Esophagus muscularis mucosa (tissue), 4 donors: ENCODE results near the gene KRTAP9-6. TPM values are rescaled to one million over a fixed set of nuclear protein-coding genes. Genes with fewer than 3 reads are reported as not detected.
"Not testable (repeated sequence)": the region's sequence is repeated elsewhere in the genome, so short reads cannot be mapped to it uniquely, and the experiment has no call there.

Experiments
- DNase-seq: peaks from one replicate; pipeline ENCODE4 v3.0.0-alpha.2; 2017; ENCODE audit errors: extremely low spot score
- H3K27ac ChIP-seq, 4 donors: fragments of 200-600 bp; sonication (generic); replicated peaks in 1 of 4; 1 replicate in 3 of 4; 2 replicates in 1 of 4; pipeline ENCODE4 v1.5.1; 2016 to 2019; ENCODE audit warnings: mild to moderate bottlenecking in 1 of 4
- H3K27me3 ChIP-seq, 4 donors: fragments of 200-600 bp; sonication (generic); one replicate each; pipeline versions ENCODE4 v1.5.1 to v1.6.0; 2016 to 2019
- H3K36me3 ChIP-seq, 4 donors: fragments of 200-600 bp; sonication (generic); one replicate each; pipeline ENCODE4 v1.5.1; 2016 to 2019
- H3K4me1 ChIP-seq, 4 donors: fragments of 200-600 bp; sonication (generic); one replicate each; pipeline ENCODE4 v1.5.1; 2016 to 2019
- H3K4me3 ChIP-seq, 4 donors: fragments of 200-600 bp; sonication (generic); 1 replicate in 2 of 4; 2 replicates in 2 of 4; pipeline ENCODE4 v1.5.1; 2016 to 2019; ENCODE audit warnings: mild to moderate bottlenecking in 4 of 4, moderate library complexity in 1 of 4
- H3K9me3 ChIP-seq, 4 donors: fragments of 200-600 bp; sonication (generic); 1 replicate in 3 of 4; 2 replicates in 1 of 4; pipeline ENCODE4 v1.5.1; 2016 to 2019
- EP300 ChIP-seq: sonication (generic); formaldehyde crosslinking; IDR thresholded peaks from one replicate; pipeline ENCODE4 v1.6.1; 2017; ENCODE audit warnings: antibody characterized with exemption
- POLR2A ChIP-seq: fragments of 450-650 bp; IDR thresholded peaks from one replicate; pipeline ENCODE4 v1.6.1; 2017; ENCODE audit warnings: antibody characterized with exemption, moderate library complexity, mild to moderate bottlenecking, low read depth
- POLR2AphosphoS5 ChIP-seq, 2 donors: sonication (generic); formaldehyde crosslinking; IDR thresholded peaks; one replicate each; pipeline ENCODE4 v1.6.1; 2017; ENCODE audit warnings: antibody characterized with exemption in 2 of 2
- WGBS: methylation state at CpG from one replicate; pipeline ENCODE4 v1.1.5; 2018; 5-methylcytosine and 5-hydroxymethylcytosine counted together
- intact Hi-C: fragments of 100-400 bp; cut with DNase I; formaldehyde crosslinking; loops from one replicate; pipeline ENCODE4 v1.15.1; 2023
- total RNA-seq, 4 donors: library from RNA; depleted of rRNA; stranded (reverse); fragments of >200 nt; gene quantifications; one replicate each; pipeline versions ENCODE4 v1.1.0 to v1.2.1, GENCODE V29; 2016
- TF ChIP-seq, protein P1 (sequence below), 3 experiments: fragments of 200-600 bp in 2 of 3; fragments of 450-650 bp in 1 of 3; sonication (generic) in 2 of 3; IDR thresholded peaks; one replicate each; pipeline ENCODE4 v1.5.1; 2017 to 2019; ENCODE audit warnings: antibody characterized with exemption in 3 of 3, mild to moderate bottlenecking in 2 of 3, moderate library complexity in 1 of 3

KRTAP9-6 gene
- total RNA-seq, 4 donors from 2014 or later, result not detected

DNA sequence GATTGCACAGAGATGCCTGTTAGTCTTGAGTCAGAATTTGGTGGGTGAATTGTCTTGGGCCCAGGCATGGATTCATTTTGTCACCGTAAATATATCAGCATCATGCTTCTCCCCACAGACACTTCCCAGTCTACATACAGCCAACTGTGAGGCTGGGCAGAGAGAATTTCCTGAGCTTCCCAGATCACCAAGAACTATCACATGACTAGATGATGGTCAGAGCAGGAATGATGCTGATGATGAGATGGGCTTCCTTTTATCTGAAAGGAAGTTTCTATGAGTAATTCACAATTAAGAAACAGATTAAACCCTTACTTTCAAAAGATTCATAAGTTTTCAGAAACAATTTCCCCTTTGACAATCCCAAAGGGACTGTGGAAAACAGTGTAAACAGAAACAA lies 10.3 kb upstream of the KRTAP9-6 start:
- intact Hi-C loops, result no loop called here
- no peak for DNase-seq
- TF ChIP-seq, protein P1, sequence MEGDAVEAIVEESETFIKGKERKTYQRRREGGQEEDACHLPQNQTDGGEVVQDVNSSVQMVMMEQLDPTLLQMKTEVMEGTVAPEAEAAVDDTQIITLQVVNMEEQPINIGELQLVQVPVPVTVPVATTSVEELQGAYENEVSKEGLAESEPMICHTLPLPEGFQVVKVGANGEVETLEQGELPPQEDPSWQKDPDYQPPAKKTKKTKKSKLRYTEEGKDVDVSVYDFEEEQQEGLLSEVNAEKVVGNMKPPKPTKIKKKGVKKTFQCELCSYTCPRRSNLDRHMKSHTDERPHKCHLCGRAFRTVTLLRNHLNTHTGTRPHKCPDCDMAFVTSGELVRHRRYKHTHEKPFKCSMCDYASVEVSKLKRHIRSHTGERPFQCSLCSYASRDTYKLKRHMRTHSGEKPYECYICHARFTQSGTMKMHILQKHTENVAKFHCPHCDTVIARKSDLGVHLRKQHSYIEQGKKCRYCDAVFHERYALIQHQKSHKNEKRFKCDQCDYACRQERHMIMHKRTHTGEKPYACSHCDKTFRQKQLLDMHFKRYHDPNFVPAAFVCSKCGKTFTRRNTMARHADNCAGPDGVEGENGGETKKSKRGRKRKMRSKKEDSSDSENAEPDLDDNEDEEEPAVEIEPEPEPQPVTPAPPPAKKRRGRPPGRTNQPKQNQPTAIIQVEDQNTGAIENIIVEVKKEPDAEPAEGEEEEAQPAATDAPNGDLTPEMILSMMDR (IDR thresholded peaks at IDR 0.05), result no peak
- TF ChIP-seq EP300 (no peak), POLR2A (no peak), POLR2AphosphoS5 (IDR thresholded peaks at IDR 0.05) (no peak)
- WGBS, result 50% methylated on average over 1 of the region's 1 CpG
- H3K36me3 ChIP-seq, result no peaks in the 10 kb centered on the region
- H3K4me3 ChIP-seq, result no peak overlapping the region
- H3K27me3 ChIP-seq, result peaks cover 0 to 6% (median 0%) of the 10 kb centered on the region in 4 donors
- no peaks in the 10 kb centered on the region for H3K4me1 ChIP-seq
- no peaks in the 10 kb centered on the region for H3K9me3 ChIP-seq
- no peak overlapping the region for H3K27ac ChIP-seq

DNA sequence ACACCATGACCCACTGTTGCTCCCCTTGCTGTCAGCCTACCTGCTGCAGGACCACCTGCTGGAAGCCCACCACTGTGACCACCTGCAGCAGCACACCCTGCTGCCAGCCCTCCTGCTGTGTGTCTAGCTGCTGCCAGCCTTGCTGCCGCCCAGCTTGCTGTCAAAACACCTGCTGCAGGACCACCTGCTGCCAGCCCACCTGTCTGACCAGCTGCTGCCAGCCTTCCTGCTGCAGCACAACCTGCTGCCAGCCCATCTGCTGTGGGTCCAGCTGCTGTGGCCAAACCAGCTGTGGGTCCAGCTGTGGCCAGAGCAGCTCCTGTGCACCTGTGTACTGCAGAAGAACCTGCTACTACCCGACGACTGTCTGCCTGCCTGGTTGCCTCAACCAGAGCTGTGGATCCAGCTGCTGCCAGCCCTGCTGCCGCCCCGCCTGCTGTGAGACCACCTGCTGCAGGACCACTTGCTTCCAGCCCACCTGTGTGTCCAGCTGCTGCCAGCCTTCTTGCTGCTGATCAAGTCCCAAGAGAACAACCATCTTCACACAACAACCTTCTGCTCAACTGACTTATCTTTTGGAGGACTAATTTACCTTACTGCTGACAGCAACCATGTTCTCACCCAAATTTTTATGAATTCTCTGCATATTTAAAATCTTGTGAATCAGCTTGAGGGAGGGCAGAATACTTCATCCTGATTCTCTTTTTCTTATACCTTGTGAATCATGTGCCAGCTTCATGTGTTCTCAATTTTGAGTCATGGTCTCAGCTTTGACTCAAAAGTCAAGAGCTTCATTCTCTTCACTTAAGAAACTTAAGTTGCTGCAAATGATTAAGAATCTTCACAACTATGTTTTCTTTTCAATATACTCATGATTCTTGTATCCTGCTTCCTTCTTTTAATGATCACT lies 9.5 kb upstream of the KRTAP9-6 start, which contains the start of gene KRTAP9-9:
KRTAP9-9 (plus strand) TSS at position 4 of the 910 bp plus-strand sequence.
- intact Hi-C loops, result not testable (repeated sequence)
- WGBS, result 88% methylated on average over 5 of the region's 5 CpGs

DNA sequence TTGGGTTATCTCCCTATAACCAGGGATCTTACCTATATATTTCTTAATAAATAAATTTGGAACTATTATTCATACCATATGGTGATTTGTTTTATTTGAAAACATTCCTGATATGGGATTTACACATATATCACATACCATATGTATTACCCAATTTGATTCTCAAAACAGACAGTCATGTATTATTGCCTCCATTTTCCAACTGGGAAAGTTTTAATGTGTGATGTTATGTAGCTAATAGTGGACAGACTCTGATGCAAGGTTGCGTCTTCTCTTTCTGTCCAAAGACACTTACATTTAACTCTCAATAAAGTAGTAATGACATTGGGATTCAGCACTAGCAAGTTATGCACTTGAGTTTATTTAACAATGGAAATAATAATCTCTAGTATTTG lies 8.9 kb upstream of the KRTAP9-6 start:
- intact Hi-C loops, result no loop called here
- 96% methylated on average over 1 of the region's 1 CpG for WGBS

More for the DNA sequence above, 9.5 kb upstream of the KRTAP9-6 start, which contains the start of gene KRTAP9-9:
- DNase-seq, H3K27ac ChIP-seq, H3K4me3 ChIP-seq, H3K27me3 ChIP-seq, H3K9me3 ChIP-seq, H3K4me1 ChIP-seq, H3K36me3 ChIP-seq: not testable (repeated sequence)

DNA sequence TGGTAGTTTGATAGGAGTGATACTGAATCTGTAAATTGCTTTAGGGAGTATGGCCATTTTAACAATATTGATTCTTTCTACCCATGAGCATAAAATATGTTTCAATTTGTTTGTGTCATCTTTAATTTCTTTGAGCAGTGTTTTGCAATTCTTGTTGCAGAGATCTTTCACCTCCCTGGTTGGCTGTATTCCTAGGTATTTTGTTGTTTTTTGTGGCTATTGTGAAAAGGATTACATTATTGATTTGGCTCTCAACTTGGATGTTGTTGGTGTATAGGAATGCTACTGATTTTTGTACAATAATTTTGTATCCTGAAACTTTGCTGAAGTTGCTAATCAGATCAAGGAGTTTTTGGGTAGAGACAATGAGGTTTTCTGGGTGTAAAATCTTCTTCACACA lies 6.8 kb upstream of the KRTAP9-6 start:
- Histone ChIP-seq H3K27ac (no peak overlapping the region), H3K4me3 (no peak overlapping the region), H3K4me1 (no peaks in the 10 kb centered on the region), H3K36me3 (no peaks in the 10 kb centered on the region), H3K27me3 (peaks cover 0 to 6% (median 0%) of the 10 kb centered on the region in 4 donors), H3K9me3 (no peaks in the 10 kb centered on the region)
- intact Hi-C loops, result no loop called here
- no peak for TF ChIP-seq EP300
- no peak for TF ChIP-seq POLR2A
- TF ChIP-seq, protein P1 (IDR thresholded peaks at IDR 0.05), result no peak
- TF ChIP-seq POLR2AphosphoS5 (IDR thresholded peaks at IDR 0.05), result no peak
- no peak for DNase-seq

More for the DNA sequence above, 8.9 kb upstream of the KRTAP9-6 start:
- no peaks in the 10 kb centered on the region for H3K9me3 ChIP-seq
- no peak overlapping the region for H3K4me3 ChIP-seq
- peaks cover 0 to 6% (median 0%) of the 10 kb centered on the region in 4 donors for H3K27me3 ChIP-seq
- no peaks in the 10 kb centered on the region for H3K36me3 ChIP-seq
- no peaks in the 10 kb centered on the region for H3K4me1 ChIP-seq
- no peak overlapping the region for H3K27ac ChIP-seq
- TF ChIP-seq EP300 (no peak), POLR2A (no peak), POLR2AphosphoS5 (IDR thresholded peaks at IDR 0.05) (no peak)
- TF ChIP-seq, protein P1 (IDR thresholded peaks at IDR 0.05), result no peak
- no peak for DNase-seq

DNA sequence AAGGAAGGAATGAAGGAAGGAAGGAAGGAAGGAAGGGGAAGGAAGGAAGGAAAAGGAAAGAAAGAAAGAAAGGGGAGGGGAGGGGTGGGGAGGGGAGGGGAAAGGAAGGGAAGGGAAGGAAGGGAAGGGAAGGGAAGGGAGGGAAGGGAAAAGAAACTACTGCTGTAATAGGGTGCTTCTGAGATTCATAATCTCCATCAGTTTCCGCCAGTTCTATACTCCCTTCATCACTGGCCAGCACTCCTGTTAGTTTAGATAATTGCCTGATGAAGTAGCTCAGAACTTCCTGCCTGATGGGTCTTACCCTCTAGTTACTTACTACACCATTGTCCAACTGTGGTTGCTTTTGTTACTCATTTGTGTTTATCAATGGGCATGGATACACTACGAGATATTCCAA lies 2.0 kb upstream of the KRTAP9-6 start:
- peaks cover 0 to 6% (median 0%) of the 10 kb centered on the region in 4 donors for H3K27me3 ChIP-seq
- intact Hi-C loops, result no loop called here
- H3K4me3 ChIP-seq, result no peak overlapping the region
- DNase-seq, result no peak
- no peaks in the 10 kb centered on the region for H3K9me3 ChIP-seq
- TF ChIP-seq, protein P1 (IDR thresholded peaks at IDR 0.05), result no peak
- no peak for TF ChIP-seq EP300
- TF ChIP-seq POLR2A, result no peak
- TF ChIP-seq POLR2AphosphoS5 (IDR thresholded peaks at IDR 0.05), result no peak
- no peaks in the 10 kb centered on the region for H3K36me3 ChIP-seq
- 96% methylated on average over 2 of the region's 2 CpGs for WGBS
- H3K27ac ChIP-seq, result no peak overlapping the region
- no peaks in the 10 kb centered on the region for H3K4me1 ChIP-seq
